Measurements from ENCODE around the gene SCMH1. TPM values are rescaled to one million over a fixed set of nuclear protein-coding genes. Genes with fewer than 3 reads are reported as not detected.
"Not testable (repeated sequence)": the region's sequence is repeated elsewhere in the genome, so short reads cannot be mapped to it uniquely, and the experiment has no call there.

The SCMH1 gene
- total RNA-seq, 1 experiment from 2014 or later: 18.0 TPM

GRCh38 chr1:41152622-41153044, 89.5 kb downstream of the SCMH1 start:
- peak; percentile 78 for DNase-seq (ENCODE audit: low spot score)

- DNase-seq (ENCODE audit: low spot score): no peak
Measured at GRCh38 chr1:41151846-41152245, 90.3 kb downstream of the SCMH1 start.

- DNase-seq (ENCODE audit: low spot score): no peak
Measured at GRCh38 chr1:41149570-41149969, 92.5 kb downstream of the SCMH1 start.

DNA sequence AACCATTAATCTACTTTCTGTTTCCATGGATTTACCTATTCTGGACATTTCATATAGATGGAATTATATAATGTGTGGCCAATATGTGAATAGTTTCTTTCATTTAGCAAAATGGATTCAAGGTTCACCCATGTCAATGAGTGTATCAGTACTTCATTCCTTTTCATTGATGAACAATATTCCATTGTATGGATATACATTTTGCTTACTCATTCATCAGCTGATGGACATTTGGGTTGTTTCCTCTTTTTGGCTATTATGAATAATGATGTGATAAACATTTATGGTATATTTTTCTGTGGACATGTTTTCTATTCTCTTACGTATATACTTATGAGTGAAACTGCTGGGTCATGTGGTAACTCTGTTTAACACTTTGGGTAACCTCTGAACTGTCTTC, 97.8 kb downstream of the SCMH1 start:
- no peak for DNase-seq (ENCODE audit: low spot score)

GRCh38 chr1:41138549-41138948, 103.6 kb downstream of the SCMH1 start:
- DNase-seq (ENCODE audit: low spot score): no peak

- DNase-seq (ENCODE audit: low spot score): no peak
Measured at GRCh38 chr1:41135196-41135947, 106.7 kb downstream of the SCMH1 start.

DNA sequence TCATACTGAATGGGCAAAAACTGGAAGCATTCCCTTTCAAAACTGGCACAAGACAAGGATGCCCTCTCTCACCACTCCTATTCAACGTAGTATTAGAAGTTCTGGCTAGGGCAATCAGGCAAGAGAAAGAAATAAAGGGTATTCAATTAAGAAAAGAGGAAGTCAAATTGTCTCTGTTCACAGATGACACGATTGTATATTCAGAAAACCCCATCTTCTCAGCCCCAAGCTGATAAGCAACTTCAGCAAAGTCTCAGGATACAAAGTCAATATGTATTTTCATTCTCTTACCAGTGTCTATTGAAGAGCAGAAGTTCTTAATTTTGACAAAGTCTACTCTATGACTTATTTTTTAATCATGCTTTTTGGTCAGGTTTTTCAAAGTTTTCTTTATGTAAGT, 107.8 kb downstream of the SCMH1 start:
- DNase-seq (ENCODE audit: low spot score): not testable (repeated sequence)

DNA sequence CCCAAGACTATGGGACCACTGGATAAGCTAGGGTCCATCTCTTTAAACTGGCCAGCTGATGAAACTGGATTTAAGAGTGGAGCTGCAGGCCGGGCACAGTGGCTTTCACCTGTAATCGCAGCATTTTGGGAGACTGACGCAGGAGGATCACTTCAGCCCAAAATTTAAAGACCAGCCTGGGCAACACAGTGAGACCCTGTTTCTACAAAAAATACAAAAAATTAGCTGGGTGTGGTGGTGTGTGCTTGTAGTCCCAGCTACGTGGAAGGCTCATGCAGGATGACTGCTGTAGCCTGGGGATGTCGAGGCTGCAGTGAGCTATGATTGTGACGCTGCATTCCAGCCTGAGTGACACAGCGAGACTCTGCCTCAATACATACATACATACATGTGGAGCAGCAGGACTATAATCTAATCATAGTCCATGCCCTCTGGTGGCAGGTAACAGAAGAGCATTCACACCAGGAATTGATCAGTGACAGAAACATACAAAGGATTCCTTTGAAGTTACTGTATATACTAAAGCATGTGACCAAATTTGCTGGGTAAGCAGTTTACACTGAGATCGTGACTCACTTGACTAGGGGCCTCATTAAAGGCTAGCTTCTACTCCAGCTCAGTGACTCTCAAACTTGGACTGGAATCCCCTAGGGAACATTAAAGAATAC, 119.1 kb downstream of the SCMH1 start:
- DNase-seq (ENCODE audit: low spot score): peak; percentile 55

DNA sequence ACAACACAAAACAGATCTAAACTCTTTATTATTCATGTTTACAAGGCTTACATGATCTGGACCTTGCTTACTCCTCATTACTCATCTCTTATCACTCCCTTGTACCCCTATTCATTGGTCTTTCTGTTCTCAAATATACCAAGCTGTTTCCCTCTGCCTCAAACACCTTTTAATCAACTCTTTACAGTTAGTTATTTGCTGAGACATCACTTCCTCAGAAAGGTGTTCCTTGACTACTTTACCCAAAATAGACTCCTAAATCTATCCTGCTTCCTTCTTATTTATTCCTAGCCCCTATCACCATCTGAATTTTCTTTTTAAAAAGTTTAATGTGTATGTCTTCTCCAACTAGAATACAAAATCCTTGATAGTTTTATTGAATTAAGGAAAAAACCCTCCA, 120.0 kb downstream of the SCMH1 start:
- no peak for DNase-seq (ENCODE audit: low spot score)

DNA sequence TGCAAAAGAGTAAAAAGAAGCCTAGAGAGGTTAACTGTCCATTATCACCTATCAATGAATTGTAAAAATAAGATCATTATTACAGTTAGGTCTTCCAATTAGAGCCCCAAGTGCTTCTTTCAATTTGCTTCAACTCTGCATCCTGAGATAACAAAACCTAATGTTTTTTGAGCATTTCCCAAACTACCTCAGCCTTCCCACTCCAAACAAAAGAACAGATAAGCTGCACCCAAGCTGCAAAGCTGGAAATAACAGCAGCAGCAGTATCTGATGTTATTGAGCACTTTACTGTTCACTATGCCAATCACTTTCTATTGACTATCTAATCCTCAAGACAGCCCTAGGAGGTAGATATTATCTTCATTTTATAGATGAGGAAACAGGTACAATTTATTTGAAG, 123.5 kb downstream of the SCMH1 start:
- no peak for DNase-seq (ENCODE audit: low spot score)

- DNase-seq (ENCODE audit: low spot score): not testable (repeated sequence)
Measured at GRCh38 chr1:41117241-41117640, 124.9 kb downstream of the SCMH1 start.

GRCh38 chr1:41110736-41111135, 131.4 kb downstream of the SCMH1 start:
- DNase-seq (ENCODE audit: low spot score): no peak

DNA sequence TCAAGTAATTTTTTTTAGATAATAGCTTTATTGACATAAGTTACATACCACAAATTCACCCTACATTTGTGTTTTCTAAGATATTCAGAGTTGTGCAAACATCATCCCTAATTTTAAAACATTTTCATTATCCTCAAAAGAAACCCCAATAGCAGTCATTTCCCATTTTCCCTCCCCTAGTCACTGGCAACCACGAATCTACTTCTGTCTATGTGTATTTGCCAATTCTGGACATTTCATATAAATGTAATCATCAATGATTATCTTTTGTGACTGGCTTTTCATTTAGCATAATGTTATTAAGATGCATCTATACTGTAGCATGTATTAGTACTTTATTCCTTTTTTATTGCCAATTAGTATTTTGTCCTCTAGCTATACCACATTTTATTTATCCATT, 131.8 kb downstream of the SCMH1 start:
- no peak for DNase-seq (ENCODE audit: low spot score)

DNA sequence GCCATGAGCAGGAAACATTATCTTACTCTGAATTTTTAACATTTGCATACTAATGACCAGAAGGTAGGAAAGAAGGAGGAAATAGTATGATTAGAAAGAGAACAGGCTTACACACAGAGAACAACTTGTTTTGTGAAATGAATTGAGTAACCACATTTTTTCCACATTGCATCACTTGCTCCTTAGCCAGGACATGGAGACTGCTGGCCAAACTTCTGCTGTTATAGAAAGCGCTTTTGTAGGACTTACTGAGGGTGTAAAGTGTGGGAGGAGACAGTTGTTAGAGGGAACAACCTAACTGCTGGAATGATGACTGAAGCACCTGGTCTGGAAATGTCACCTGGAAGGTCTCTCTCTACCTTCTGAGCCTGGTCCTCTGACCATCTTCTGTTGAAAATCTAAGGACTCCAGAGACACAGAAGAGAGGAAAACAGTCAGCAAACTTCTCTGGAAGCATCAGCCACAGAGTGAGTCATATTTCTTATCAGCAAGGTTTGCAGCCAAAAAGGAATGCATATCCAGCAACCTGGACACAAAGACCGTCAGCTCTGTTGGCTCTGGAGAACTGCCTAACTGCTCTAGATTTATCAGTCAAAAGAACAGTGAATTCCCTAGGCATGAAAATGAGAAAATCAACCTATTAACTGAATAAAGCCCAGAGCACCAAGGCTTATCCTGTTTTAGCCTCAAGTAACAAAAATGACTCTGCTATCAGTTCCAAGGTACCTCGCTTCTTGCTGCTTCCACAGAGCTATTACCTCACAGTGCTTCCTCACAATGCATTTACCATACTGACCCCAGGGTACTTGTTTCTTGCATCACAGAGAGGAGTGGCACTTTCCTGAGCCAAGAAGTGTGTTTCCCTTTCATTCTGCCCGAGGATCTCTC, 132.6 kb downstream of the SCMH1 start:
- DNase-seq (ENCODE audit: low spot score): peak; percentile 90

- DNase-seq (ENCODE audit: low spot score): no peak
Measured at GRCh38 chr1:41108696-41109275, 133.3 kb downstream of the SCMH1 start.

DNA sequence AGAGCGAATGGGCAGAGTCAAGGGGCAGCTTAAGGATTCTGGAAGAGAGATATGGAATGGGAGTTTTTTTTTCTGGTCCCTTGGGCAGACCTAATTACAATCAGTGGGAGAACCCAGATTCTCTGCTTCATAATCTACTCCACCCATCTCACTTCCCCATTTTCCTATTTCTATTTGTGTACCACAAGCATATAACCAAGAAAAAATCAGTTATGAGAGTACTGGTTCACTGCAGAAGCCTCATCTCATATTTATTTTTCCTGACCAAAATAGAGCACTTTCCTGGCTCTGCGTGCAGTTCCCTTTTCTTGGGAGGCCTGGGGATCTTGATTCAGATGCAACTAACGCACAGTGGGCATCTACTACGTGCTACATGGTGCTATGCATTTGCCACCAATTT, 138.3 kb downstream of the SCMH1 start:
- no peak for DNase-seq (ENCODE audit: low spot score)

DNA sequence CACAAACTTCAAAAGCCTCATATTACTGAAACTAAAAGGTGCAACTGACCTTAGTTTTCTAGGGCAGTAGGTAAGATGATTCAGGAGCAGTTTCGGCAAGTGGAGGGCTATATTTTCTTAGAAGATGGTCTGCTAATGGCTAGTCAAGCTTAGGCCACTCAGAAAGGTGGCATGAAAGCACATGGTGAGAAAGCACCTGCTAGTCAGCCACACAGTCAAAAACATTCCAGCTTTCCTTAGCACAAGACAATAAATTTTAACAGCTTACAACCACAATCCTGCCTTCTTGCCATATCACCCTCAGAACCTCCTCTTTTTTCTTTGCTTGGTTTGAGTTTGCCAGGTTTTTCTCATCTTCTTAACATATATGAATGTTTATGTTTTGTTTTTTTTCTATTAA, 139.5 kb downstream of the SCMH1 start:
- peak; percentile 35 for DNase-seq (ENCODE audit: low spot score)

- peak; percentile 66 for DNase-seq (ENCODE audit: low spot score)
Measured at GRCh38 chr1:41101950-41102607, 140.0 kb downstream of the SCMH1 start.

GRCh38 chr1:41101076-41101475, 141.0 kb downstream of the SCMH1 start:
- DNase-seq (ENCODE audit: low spot score): no peak

GRCh38 chr1:41100170-41100569, 141.9 kb downstream of the SCMH1 start:
- DNase-seq (ENCODE audit: low spot score): no peak

DNA sequence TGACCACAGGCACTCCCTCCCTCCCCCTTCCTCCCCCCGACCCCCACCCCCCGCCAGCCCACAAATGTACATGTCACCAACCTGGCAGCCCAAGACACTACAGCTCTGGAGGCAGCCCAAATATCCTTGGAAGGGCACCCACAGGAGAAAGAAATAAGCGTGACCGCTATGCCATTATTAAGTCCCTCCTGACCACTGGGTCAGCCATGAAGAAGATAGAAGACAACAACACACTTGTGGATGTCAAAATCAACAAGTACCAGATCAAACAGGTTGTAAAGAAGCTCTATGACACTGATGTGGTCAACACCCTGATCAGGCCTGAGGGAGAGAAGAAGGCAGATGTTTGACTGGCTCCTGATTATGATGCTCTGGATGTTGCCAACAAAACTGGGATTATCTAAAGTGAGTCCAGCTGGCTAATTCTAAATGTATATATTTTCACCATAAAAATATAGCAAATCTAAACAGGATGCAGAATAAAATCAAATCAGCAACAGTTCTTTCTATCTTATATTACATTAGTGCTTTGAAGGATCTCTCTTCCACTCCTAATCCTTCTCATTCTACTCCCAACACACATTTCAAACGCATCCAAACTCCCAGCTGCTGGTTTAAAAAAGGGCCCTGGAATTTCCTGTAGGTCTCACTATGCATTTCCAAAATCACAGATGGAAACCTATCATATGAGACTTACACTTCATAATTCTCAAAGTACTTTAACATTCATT, 143.2 kb downstream of the SCMH1 start:
- no peak for DNase-seq (ENCODE audit: low spot score)
